GM19351 (cell line): Measurements from ENCODE around the gene PLA2G2F.

ENCODE experiments used
- ATAC-seq: cut with Tn5 transposase; IDR thresholded peaks from one replicate; pipeline ENCODE4 v1.9.1; 2021; ENCODE audit warnings: mild to moderate bottlenecking, moderate library complexity; ENCODE audit not compliant: unreplicated experiment

The PLA2G2F gene

GRCh38 chr1:20168564-20169491, 29.7 kb downstream of the PLA2G2F start:
- no peak for ATAC-seq

GRCh38 chr1:20169932-20170331, 30.8 kb downstream of the PLA2G2F start:
- ATAC-seq = no peak

- no peak for ATAC-seq
These were observed 33.0 kb downstream of the PLA2G2F start for GRCh38 chr1:20172033-20172590.

GRCh38 chr1:20174937-20175666, 36.0 kb downstream of the PLA2G2F start:
- ATAC-seq = no peak

GRCh38 chr1:20178634-20179370, 39.7 kb downstream of the PLA2G2F start:
- ATAC-seq = no peak

GRCh38 chr1:20179371-20180128, 40.4 kb downstream of the PLA2G2F start:
- ATAC-seq = no peak

GRCh38 chr1:20180129-20180843, 41.2 kb downstream of the PLA2G2F start:
- no peak for ATAC-seq

GRCh38 chr1:20180844-20181207, 41.7 kb downstream of the PLA2G2F start:
- no peak for ATAC-seq

GRCh38 chr1:20182415-20182814, 43.3 kb downstream of the PLA2G2F start:
- ATAC-seq = no peak

- no peak for ATAC-seq
These were observed 43.9 kb downstream of the PLA2G2F start for GRCh38 chr1:20183035-20183434.

- ATAC-seq = no peak
These were observed 44.6 kb downstream of the PLA2G2F start for GRCh38 chr1:20183616-20184271.

GRCh38 chr1:20184481-20184900, 45.4 kb downstream of the PLA2G2F start:
- ATAC-seq = no peak

- no peak for ATAC-seq
These were observed 46.1 kb downstream of the PLA2G2F start for GRCh38 chr1:20184997-20185833.

GRCh38 chr1:20185834-20186782, 47.0 kb downstream of the PLA2G2F start, which contains the start of the genes PLA2G2C and UBXN10:
TSS of gene PLA2G2C (minus strand) at chr1:20186518. CDS start at chr1:20177363, 9,155 bp downstream.
TSS of gene UBXN10 (plus strand) at chr1:20186096. CDS start at chr1:20190562, 4,466 bp downstream.
- no peak for ATAC-seq

- ATAC-seq = no peak
These were observed 48.1 kb downstream of the PLA2G2F start for GRCh38 chr1:20187103-20187812.

- no peak for ATAC-seq
These were observed 48.8 kb downstream of the PLA2G2F start for GRCh38 chr1:20187813-20188454.
